Measurements from ENCODE around the gene ZNF853. TPM values are rescaled to one million over a fixed set of nuclear protein-coding genes. Genes with fewer than 3 reads are reported as not detected.
A peak's percentile ranks its signal among the peaks of the same experiment; 100 is the strongest.
"Not testable (repeated sequence)": the region's sequence is repeated elsewhere in the genome, so short reads cannot be mapped to it uniquely, and the experiment has no call there.

ZNF853 gene
- total and polyA plus RNA-seq, 12 donors, result 1.2 to 15.3 (median 4.7) TPM

DNA sequence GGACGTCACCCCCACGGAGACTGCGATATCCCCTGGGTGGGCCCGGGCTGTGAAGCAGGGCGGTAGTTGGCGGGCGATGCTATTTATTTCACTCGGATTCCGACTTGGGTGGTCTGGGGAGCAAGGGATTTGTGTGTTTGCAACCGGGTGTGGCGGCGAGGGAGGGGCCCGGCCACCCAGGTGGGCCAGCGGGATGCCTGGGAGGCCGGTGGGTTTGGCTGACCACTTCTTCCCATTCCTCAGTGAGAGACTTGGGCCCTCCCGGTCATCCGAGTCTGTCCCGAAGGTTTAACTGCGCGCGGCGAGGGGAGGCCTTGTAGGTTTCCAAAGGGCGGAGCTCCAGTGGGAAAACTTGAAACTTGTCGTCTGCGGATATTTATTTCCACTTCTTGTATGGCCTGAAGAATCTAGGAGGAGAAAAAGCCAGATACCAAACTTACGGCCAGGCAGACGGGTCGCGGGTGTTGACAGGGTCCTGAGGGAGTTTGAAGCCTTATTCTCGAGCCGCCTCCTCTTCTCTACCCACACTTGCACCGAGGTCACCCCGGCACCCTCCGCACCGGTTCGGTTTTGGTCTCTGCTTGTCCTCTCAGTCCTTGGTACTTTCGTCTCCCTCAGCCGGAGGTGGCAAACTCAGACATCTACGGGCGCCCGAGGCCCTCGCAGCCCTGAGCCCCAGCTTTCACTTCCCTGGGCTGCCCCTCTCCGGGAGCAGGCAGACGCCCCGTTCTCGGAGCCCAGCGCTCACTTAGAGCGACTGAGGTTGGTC is 39.6 kb downstream of the ZNF853 start:
- TF ChIP-seq, protein P1, sequence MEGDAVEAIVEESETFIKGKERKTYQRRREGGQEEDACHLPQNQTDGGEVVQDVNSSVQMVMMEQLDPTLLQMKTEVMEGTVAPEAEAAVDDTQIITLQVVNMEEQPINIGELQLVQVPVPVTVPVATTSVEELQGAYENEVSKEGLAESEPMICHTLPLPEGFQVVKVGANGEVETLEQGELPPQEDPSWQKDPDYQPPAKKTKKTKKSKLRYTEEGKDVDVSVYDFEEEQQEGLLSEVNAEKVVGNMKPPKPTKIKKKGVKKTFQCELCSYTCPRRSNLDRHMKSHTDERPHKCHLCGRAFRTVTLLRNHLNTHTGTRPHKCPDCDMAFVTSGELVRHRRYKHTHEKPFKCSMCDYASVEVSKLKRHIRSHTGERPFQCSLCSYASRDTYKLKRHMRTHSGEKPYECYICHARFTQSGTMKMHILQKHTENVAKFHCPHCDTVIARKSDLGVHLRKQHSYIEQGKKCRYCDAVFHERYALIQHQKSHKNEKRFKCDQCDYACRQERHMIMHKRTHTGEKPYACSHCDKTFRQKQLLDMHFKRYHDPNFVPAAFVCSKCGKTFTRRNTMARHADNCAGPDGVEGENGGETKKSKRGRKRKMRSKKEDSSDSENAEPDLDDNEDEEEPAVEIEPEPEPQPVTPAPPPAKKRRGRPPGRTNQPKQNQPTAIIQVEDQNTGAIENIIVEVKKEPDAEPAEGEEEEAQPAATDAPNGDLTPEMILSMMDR (IDR thresholded peaks at IDR 0.05), result no peak
- TF ChIP-seq POLR2A (IDR thresholded peaks at IDR 0.05), result no peak
- Histone ChIP-seq H3K27me3 (no peaks in the 10 kb centered on the region), H3K36me3 (replicated peaks in 1 of 2) (peaks cover 0 to 28% of the 10 kb centered on the region in 2 donors), H3K27ac (no peak overlapping the region), H3K4me1 (replicated peaks in 1 of 2) (no peaks in the 10 kb centered on the region), H3K9me3 (replicated peaks in 1 of 3) (no peaks in the 10 kb centered on the region), H3K4me3 (no peak overlapping the region)
- 91 to 96% (median 94%) methylated on average over 43 to 48 of the region's 48 CpGs for WGBS, 4 donors
- peak in 1 of 7 donors; percentile 7 for DNase-seq
- intact Hi-C loops (cut with DNase I), result no loop called here

GRCh38 chr7:6655636-6656385 is 40.4 kb downstream of the ZNF853 start:
- no peak overlapping the region for H3K27ac ChIP-seq
- intact Hi-C loops (cut with DNase I), result no loop called here
- peaks cover 0 to 23% of the 10 kb centered on the region in 2 donors for H3K36me3 ChIP-seq (replicated peaks in 1 of 2)
- no peaks in the 10 kb centered on the region for H3K4me1 ChIP-seq (replicated peaks in 1 of 2)
- DNase-seq, result peak in 1 of 7 donors; percentile 10
- no peaks in the 10 kb centered on the region for H3K27me3 ChIP-seq
- no peak overlapping the region for H3K4me3 ChIP-seq
- WGBS, 4 donors, result 89 to 94% (median 92%) methylated on average over 12 to 17 of the region's 17 CpGs
- TF ChIP-seq, protein P1 (IDR thresholded peaks at IDR 0.05), result no peak
- no peak for TF ChIP-seq POLR2A (IDR thresholded peaks at IDR 0.05)
- H3K9me3 ChIP-seq (replicated peaks in 1 of 3), result no peaks in the 10 kb centered on the region

- H3K27ac ChIP-seq, result no peak overlapping the region
- H3K9me3 ChIP-seq (replicated peaks in 1 of 3), result no peaks in the 10 kb centered on the region
- TF ChIP-seq POLR2A (IDR thresholded peaks at IDR 0.05), result no peak
- TF ChIP-seq, protein P1 (IDR thresholded peaks at IDR 0.05), result no peak
- no peak overlapping the region for H3K4me3 ChIP-seq
- WGBS, 4 donors, result 91 to 99% (median 99%) methylated on average over 8 to 9 of the region's 9 CpGs
- no peaks in the 10 kb centered on the region for H3K4me1 ChIP-seq (replicated peaks in 1 of 2)
- H3K36me3 ChIP-seq (replicated peaks in 1 of 2), result peaks cover 0 to 19% of the 10 kb centered on the region in 2 donors
- intact Hi-C loops (cut with DNase I), result no loop called here
- no peak for DNase-seq
- H3K27me3 ChIP-seq, result no peaks in the 10 kb centered on the region
Observed at GRCh38 chr7:6656413-6656812, 41.0 kb downstream of the ZNF853 start.

- Histone ChIP-seq H3K4me3 (no peak overlapping the region), H3K27me3 (no peaks in the 10 kb centered on the region), H3K27ac (no peak overlapping the region), H3K9me3 (replicated peaks in 1 of 3) (no peaks in the 10 kb centered on the region), H3K36me3 (replicated peaks in 1 of 2) (peaks cover 0 to 7% of the 10 kb centered on the region in 2 donors), H3K4me1 (replicated peaks in 1 of 2) (no peaks in the 10 kb centered on the region)
- intact Hi-C loops (cut with DNase I), result no loop called here
- DNase-seq, result no peak
- WGBS, 4 donors, result 26 to 44% (median 30%) methylated on average over 9 to 11 of the region's 11 CpGs
- TF ChIP-seq, protein P1 (IDR thresholded peaks at IDR 0.05), result no peak
- TF ChIP-seq POLR2A (IDR thresholded peaks at IDR 0.05), result no peak
Observed at GRCh38 chr7:6658618-6659345, 43.4 kb downstream of the ZNF853 start.

DNA sequence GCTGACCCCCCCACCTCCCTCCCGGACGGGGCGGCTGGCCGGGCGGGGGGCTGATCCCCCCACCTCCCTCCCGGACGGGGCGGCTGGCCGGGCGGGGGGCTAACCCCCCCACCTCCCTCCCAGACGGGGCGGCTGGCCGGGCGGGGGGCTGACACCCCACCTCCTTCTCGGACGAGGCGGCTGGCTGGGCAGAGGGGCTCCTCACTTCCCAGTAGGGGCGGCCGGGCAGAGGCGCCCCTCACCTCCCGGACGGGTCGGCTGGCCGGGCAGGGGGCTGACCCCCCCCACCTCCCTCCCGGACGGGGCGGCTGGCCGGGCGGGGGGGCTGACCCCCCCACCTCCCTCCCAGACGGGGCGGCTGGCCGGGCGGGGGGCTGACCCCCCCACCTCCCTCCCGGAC is 55.4 kb downstream of the ZNF853 start:
- peaks cover 3 to 39% (median 7%) of the 10 kb centered on the region in 3 donors for H3K9me3 ChIP-seq (replicated peaks in 1 of 3)
- H3K36me3 ChIP-seq (replicated peaks in 1 of 2); intact Hi-C loops (cut with DNase I); H3K27me3 ChIP-seq; H3K4me1 ChIP-seq (replicated peaks in 1 of 2); DNase-seq; H3K4me3 ChIP-seq; H3K27ac ChIP-seq: not testable (repeated sequence)
- WGBS, 4 donors, result 94 to 99% methylated on average over 11 to 23 of the region's 34 CpGs; no CpG with 5 or more reads in 2 of the 4 donors
